PC-9 (cell line): ENCODE data around the gene PIH1D1. TPM values are rescaled to one million over a fixed set of nuclear protein-coding genes. Genes with fewer than 3 reads are reported as not detected.

Experiments used
- Bru-seq: library from RNA; stranded (reverse); fragments of 400-500 nt; gene quantifications from one replicate; lab custom pipeline; 2021; lab: Mats Ljungman, UMichigan
- BruChase-seq, 2 experiments: library from RNA; stranded (reverse); fragments of 400-500 nt; gene quantifications; one replicate each; lab custom pipeline; 2021; lab: Mats Ljungman, UMichigan
- BruUV-seq: library from RNA; stranded (reverse); fragments of 400-500 nt; replicated peaks from 2 replicates; lab custom pipeline; 2021; lab: Mats Ljungman, UMichigan
- CTCF ChIA-PET: fragments of 300-600 bp; sonication (Branson Sonifier 250); formaldehyde crosslinking; loops from one replicate; lab custom pipeline; 2022; ENCODE audit warnings: antibody characterized with exemption; lab: Charles Lee
- POLR2A ChIA-PET: fragments of 300-600 bp; sonication (Branson Sonifier 250); formaldehyde crosslinking; loops from one replicate; lab custom pipeline; 2022; ENCODE audit warnings: antibody characterized with exemption; ENCODE audit not compliant: unreplicated experiment; lab: Charles Lee
- DNase-seq, 2 experiments: peaks; one replicate each; pipeline versions ENCODE4 v3.0.0 to v3.0.0-alpha.2; 2015 to 2022; ENCODE audit warnings: mixed read lengths in 1 of 2
- H2AFZ ChIP-seq: fragments of 200-600 bp; sonication (generic); 2 replicates; pipeline ENCODE4 v1.8.1; 2017; ENCODE audit warnings: antibody characterized with exemption
- H3F3A ChIP-seq: fragments of 200-600 bp; sonication (generic); 2 replicates; pipeline ENCODE4 v1.8.1; 2017; ENCODE audit warnings: antibody characterized with exemption, mild to moderate bottlenecking, low read depth; ENCODE audit not compliant: insufficient read depth
- H3K27ac ChIP-seq: fragments of 200-600 bp; sonication (generic); 2 replicates; pipeline ENCODE4 v1.6.1; 2016; ENCODE audit warnings: mixed run types
- H3K27me3 ChIP-seq: fragments of 200-600 bp; sonication (generic); 2 replicates; pipeline ENCODE4 v1.6.1; 2016; ENCODE audit warnings: low read depth, mixed run types; ENCODE audit not compliant: insufficient read depth
- H3K36me3 ChIP-seq: fragments of 200-600 bp; sonication (generic); 2 replicates; pipeline ENCODE4 v1.6.1; 2016; ENCODE audit warnings: low read depth, mixed run types
- H3K4me1 ChIP-seq: fragments of 200-600 bp; sonication (generic); replicated peaks from 2 replicates; pipeline ENCODE4 v1.6.1; 2016; ENCODE audit warnings: mixed run types; ENCODE audit not compliant: insufficient read depth
- H3K4me2 ChIP-seq: fragments of 200-600 bp; sonication (generic); 2 replicates; pipeline ENCODE4 v1.6.1; 2017; ENCODE audit warnings: mixed run types
- H3K4me3 ChIP-seq: fragments of 200-600 bp; sonication (generic); 2 replicates; pipeline ENCODE4 v1.6.1; 2016; ENCODE audit warnings: mixed run types
- H3K79me2 ChIP-seq: fragments of 200-600 bp; sonication (generic); 2 replicates; pipeline ENCODE4 v1.6.1; 2017; ENCODE audit warnings: low read depth, mixed run types
- H3K9me2 ChIP-seq: fragments of 200-600 bp; sonication (generic); 2 replicates; pipeline ENCODE4 v1.8.1; 2017; ENCODE audit warnings: mild to moderate bottlenecking; ENCODE audit not compliant: insufficient read depth
- H3K9me3 ChIP-seq: fragments of 200-600 bp; sonication (generic); 2 replicates; pipeline ENCODE4 v1.8.1; 2016; ENCODE audit warnings: low read depth; ENCODE audit not compliant: insufficient read depth
- H4K20me1 ChIP-seq: fragments of 200-600 bp; sonication (generic); 2 replicates; pipeline ENCODE4 v1.8.1; 2017; ENCODE audit not compliant: insufficient read depth
- EZH2 ChIP-seq: fragments of 200-600 bp; sonication (generic); IDR thresholded peaks from 2 replicates; pipeline ENCODE4 v1.8.0; 2017; ENCODE audit warnings: antibody characterized with exemption, low read depth
- intact Hi-C: fragments of 100-400 bp; cut with micrococcal nuclease; formaldehyde crosslinking; loops from one replicate; pipeline ENCODE4 v1.10.0; 2022; ENCODE audit not compliant: unreplicated experiment
- long read RNA-seq: library from polyadenylated mRNA; stranded (forward); transcript quantifications from one replicate; pipeline ENCODE4 v2.0.0, GENCODE V29; 2022
- total RNA-seq: library from RNA; stranded (reverse); gene quantifications from 2 replicates; pipeline ENCODE4 v1.2.3, GENCODE V29; 2021
- TF ChIP-seq, protein P1 (sequence below): fragments of 200-600 bp; sonication (generic); conservative IDR thresholded peaks from 2 replicates; pipeline ENCODE4 v1.6.1; 2017; ENCODE audit warnings: mixed run types, antibody characterized with exemption, mild to moderate bottlenecking, moderate library complexity

PIH1D1 gene
- total RNA-seq (156 and 184 TPM in 2 replicates), Bru-seq, nascent RNA (percentile 71 among the genes with signal in this experiment), BruChase-seq, experiment 1, labeled RNA remaining after a 2-hour chase (percentile 80 among the genes with signal in this experiment), BruChase-seq, experiment 2, labeled RNA remaining after a 6-hour chase (percentile 85 among the genes with signal in this experiment)
- long read RNA-seq, transcript PIH1D1-201 (9 exons, 1,192 nt), result major isoform, 175 of 226 reads
- long read RNA-seq, transcript PIH1D1-223 (2 exons, 474 nt), result minor isoform, 5 of 226 reads
- long read RNA-seq, partial matches to known transcripts, result 7 of 226 reads
- long read RNA-seq, other reads (novel, unspliced or antisense), result 37 of 226 reads

GRCh38 chr19:49451430-49452181 is at the start of gene PIH1D1:
Gene PIH1D1 (minus strand): TSS chr19:49451814. CDS start chr19:49451574, 240 bp downstream.
- no TSS peak for BruUV-seq

GRCh38 chr19:49499030-49499670 is 47.5 kb upstream of the PIH1D1 start:
- no peak for DNase-seq
- H3K27ac ChIP-seq, result no peak overlapping the region
- H3K9me3 ChIP-seq, result no peaks in the 10 kb centered on the region
- ChIA-PET CTCF (no interaction called here), POLR2A (interaction anchor here (0.6 kb wide), 1 partner anchor 21 kb away, joined by 3 read pairs; no protein-coding TSS in a partner anchor)
- peaks cover 88% of the 10 kb centered on the region for H3F3A ChIP-seq
- H3K79me2 ChIP-seq, result peaks cover 39% of the 10 kb centered on the region
- intact Hi-C loops, result no loop called here
- BruUV-seq, result no TSS peak
- peaks cover 22% of the 10 kb centered on the region for H3K4me1 ChIP-seq
- peak overlapping the region; percentile 94; the same call in 1 of the 2 replicates for H3K4me2 ChIP-seq
- no peaks in the 10 kb centered on the region for H3K27me3 ChIP-seq
- H4K20me1 ChIP-seq, result peaks cover 30% of the 10 kb centered on the region
- H3K9me2 ChIP-seq, result no peaks in the 10 kb centered on the region
- TF ChIP-seq, protein P1, sequence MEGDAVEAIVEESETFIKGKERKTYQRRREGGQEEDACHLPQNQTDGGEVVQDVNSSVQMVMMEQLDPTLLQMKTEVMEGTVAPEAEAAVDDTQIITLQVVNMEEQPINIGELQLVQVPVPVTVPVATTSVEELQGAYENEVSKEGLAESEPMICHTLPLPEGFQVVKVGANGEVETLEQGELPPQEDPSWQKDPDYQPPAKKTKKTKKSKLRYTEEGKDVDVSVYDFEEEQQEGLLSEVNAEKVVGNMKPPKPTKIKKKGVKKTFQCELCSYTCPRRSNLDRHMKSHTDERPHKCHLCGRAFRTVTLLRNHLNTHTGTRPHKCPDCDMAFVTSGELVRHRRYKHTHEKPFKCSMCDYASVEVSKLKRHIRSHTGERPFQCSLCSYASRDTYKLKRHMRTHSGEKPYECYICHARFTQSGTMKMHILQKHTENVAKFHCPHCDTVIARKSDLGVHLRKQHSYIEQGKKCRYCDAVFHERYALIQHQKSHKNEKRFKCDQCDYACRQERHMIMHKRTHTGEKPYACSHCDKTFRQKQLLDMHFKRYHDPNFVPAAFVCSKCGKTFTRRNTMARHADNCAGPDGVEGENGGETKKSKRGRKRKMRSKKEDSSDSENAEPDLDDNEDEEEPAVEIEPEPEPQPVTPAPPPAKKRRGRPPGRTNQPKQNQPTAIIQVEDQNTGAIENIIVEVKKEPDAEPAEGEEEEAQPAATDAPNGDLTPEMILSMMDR, result no peak
- no peak for TF ChIP-seq EZH2
- peaks cover 33% of the 10 kb centered on the region for H3K36me3 ChIP-seq
- H3K4me3 ChIP-seq, result no peak overlapping the region; the same call in 1 of the 2 replicates
- H2AFZ ChIP-seq, result no peak overlapping the region

More at GRCh38 chr19:49451430-49452181, at the start of gene PIH1D1:
- H3K27me3 ChIP-seq, result no peaks in the 10 kb centered on the region
- peaks cover 11% of the 10 kb centered on the region for H3K36me3 ChIP-seq
- intact Hi-C loops, result loop anchor here (2.0 kb wide), 2 partner anchors 45 to 189 kb away; partner anchors contain the start of genes RPS11 and RRAS
- H3K4me3 ChIP-seq, result peak within 1 kb of the TSS; percentile 87
- POLR2A ChIA-PET, result interaction anchor here (0.5 to 1.0 kb wide), 11 partner anchors 10 to 1818 kb away, joined by 3 to 6 read pairs (median 4); partner anchors contain the start of gene RUVBL2
- no peaks in the 10 kb centered on the region for H4K20me1 ChIP-seq
- H3K9me3 ChIP-seq, result no peaks in the 10 kb centered on the region
- no peaks in the 10 kb centered on the region for H3K9me2 ChIP-seq
- CTCF ChIA-PET, result interaction anchor here (0.5 to 1.0 kb wide), 4 partner anchors 91 to 197 kb away, joined by 3 read pairs; no protein-coding TSS in a partner anchor
- no peak for TF ChIP-seq EZH2
- TF ChIP-seq, protein P1, result no peak
- H3K27ac ChIP-seq, result peak within 1 kb of the TSS; percentile 92
- peaks cover 13% of the 10 kb centered on the region for H3K4me1 ChIP-seq
- peaks cover 47% of the 10 kb centered on the region for H3F3A ChIP-seq
- peak within 1 kb of the TSS; percentile 98 for H3K4me2 ChIP-seq
- peaks cover 60% of the 10 kb centered on the region for H3K79me2 ChIP-seq
- peak within 1 kb of the TSS; percentile 98 for H2AFZ ChIP-seq
- DNase-seq, result peak; percentile 96 to 100

DNA sequence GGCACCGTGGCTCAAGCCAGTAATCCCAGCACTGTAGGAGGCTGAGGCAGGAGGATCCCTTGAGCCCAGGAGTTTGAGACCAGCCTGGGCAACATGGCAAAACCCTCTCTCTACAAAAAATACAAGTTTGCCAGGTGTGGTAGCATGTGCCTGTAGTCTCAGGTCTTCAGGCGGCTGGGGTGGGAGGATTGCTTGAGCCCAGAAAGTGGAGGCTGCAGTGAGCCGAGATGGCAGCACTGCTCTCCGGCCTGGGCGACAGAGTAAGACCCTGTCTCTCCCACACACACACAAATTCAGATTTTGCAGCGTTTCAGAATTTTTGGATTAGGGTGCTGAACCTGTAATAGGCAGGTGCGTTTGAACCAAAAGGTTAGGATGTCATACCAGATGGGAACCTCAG is 46.9 kb upstream of the PIH1D1 start:
- peaks cover 91% of the 10 kb centered on the region for H3F3A ChIP-seq
- peaks cover 30% of the 10 kb centered on the region for H4K20me1 ChIP-seq
- H3K27me3 ChIP-seq, result no peaks in the 10 kb centered on the region
- TF ChIP-seq, protein P1, result no peak
- no peak for TF ChIP-seq EZH2
- H3K27ac ChIP-seq, result no peak overlapping the region
- peak overlapping the region; percentile 94 for H3K4me2 ChIP-seq
- peaks cover 39% of the 10 kb centered on the region for H3K79me2 ChIP-seq
- H3K9me2 ChIP-seq, result no peaks in the 10 kb centered on the region
- DNase-seq, result no peak
- H3K4me3 ChIP-seq, result no peak overlapping the region; the same call in 1 of the 2 replicates
- no peak overlapping the region for H2AFZ ChIP-seq
- BruUV-seq, result no TSS peak
- peaks cover 33% of the 10 kb centered on the region for H3K36me3 ChIP-seq
- H3K9me3 ChIP-seq, result no peaks in the 10 kb centered on the region
- POLR2A ChIA-PET, result no interaction called here
- H3K4me1 ChIP-seq, result peaks cover 22% of the 10 kb centered on the region
- CTCF ChIA-PET, result no interaction called here
- intact Hi-C loops, result no loop called here
